WTC11 (cell line): Measurements from ENCODE around the gene MEN1.

Experiments used
- ATF2 ChIP-seq: sonication (generic); formaldehyde crosslinking; IDR thresholded peaks from 2 replicates; pipeline ENCODE4 v1.8.1; 2022; ENCODE audit warnings: low read depth, missing genetic modification reagents, borderline replicate concordance
- ATF6 ChIP-seq: sonication (generic); formaldehyde crosslinking; IDR thresholded peaks from 2 replicates; pipeline ENCODE4 v1.8.1; 2023; ENCODE audit warnings: mild to moderate bottlenecking, missing genetic modification reagents
- CTCF ChIP-seq: fragments of 200-600 bp; IDR thresholded peaks from 2 replicates; pipeline ENCODE4 v1.8.0; 2022; ENCODE audit warnings: antibody characterized with exemption
- ERG ChIP-seq: fragments of 250-450 bp; sonication (Bioruptor Pico); IDR thresholded peaks from 2 replicates; pipeline ENCODE4 v1.8.0; 2021; ENCODE audit warnings: mild to moderate bottlenecking
- IRF1 ChIP-seq: sonication (generic); formaldehyde crosslinking; IDR thresholded peaks from 2 replicates; pipeline ENCODE4 v1.8.0; 2023; ENCODE audit warnings: missing genetic modification reagents
- NR1H2 ChIP-seq: sonication (generic); formaldehyde crosslinking; IDR thresholded peaks from 2 replicates; pipeline ENCODE4 v1.9.0; 2021; ENCODE audit warnings: mild to moderate bottlenecking, moderate library complexity, missing genetic modification reagents
- USF2 ChIP-seq: sonication (generic); formaldehyde crosslinking; IDR thresholded peaks from 2 replicates; pipeline ENCODE4 v1.8.1; 2023; ENCODE audit warnings: mild to moderate bottlenecking, missing genetic modification reagents, moderate library complexity
- ZNF416 ChIP-seq: fragments of 250-450 bp; sonication (Bioruptor Pico); IDR thresholded peaks from 2 replicates; pipeline ENCODE4 v1.9.0; 2021; ENCODE audit warnings: mild to moderate bottlenecking, inconsistent platforms
- TF ChIP-seq, protein P1 (sequence below): sonication (generic); formaldehyde crosslinking; IDR thresholded peaks from 2 replicates; pipeline ENCODE4 v1.8.0; 2022; ENCODE audit warnings: mild to moderate bottlenecking, missing genetic modification reagents

GRCh38 chr11:64832467-64833197, 22.3 kb upstream of the MEN1 start:
- TF ChIP-seq ZNF416 (CRISPR knock-in tag) (no peak), USF2 (CRISPR knock-in tag) (no peak), CTCF (no peak), ATF6 (no peak), NR1H2 (CRISPR knock-in tag) (no peak), ERG (no peak), IRF1 (CRISPR knock-in tag) (no peak), ATF2 (CRISPR knock-in tag) (no peak)
- TF ChIP-seq, protein P1, sequence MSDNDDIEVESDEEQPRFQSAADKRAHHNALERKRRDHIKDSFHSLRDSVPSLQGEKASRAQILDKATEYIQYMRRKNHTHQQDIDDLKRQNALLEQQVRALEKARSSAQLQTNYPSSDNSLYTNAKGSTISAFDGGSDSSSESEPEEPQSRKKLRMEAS: no peak
